IPS-15b (cell line): ENCODE data around the gene PXYLP1.

Experiments used
- H3K27me3 ChIP-seq: one replicate; pipeline ENCODE4 v1.6.1; 2013; ENCODE audit warnings: low read length; ENCODE audit not compliant: control insufficient read depth, insufficient read depth
- H3K36me3 ChIP-seq: one replicate; pipeline ENCODE4 v1.6.1; 2013; ENCODE audit warnings: low read length; ENCODE audit not compliant: control insufficient read depth, insufficient read depth
- H3K4me1 ChIP-seq: one replicate; pipeline ENCODE4 v1.6.1; 2013; ENCODE audit warnings: mild to moderate bottlenecking, low read length; ENCODE audit not compliant: control insufficient read depth, insufficient read depth
- H3K4me3 ChIP-seq: one replicate; pipeline ENCODE4 v1.5.1; 2013; ENCODE audit warnings: low read depth, low read length
- H3K9ac ChIP-seq: one replicate; pipeline ENCODE4 v1.6.1; 2013; ENCODE audit warnings: low read depth, mild to moderate bottlenecking, low read length
- H3K9me3 ChIP-seq: one replicate; pipeline ENCODE4 v1.6.1; 2013; ENCODE audit warnings: mild to moderate bottlenecking, low read length; ENCODE audit not compliant: control insufficient read depth, insufficient read depth

PXYLP1 gene

GRCh38 chr3:141255137-141255845, 23.7 kb downstream of the PXYLP1 start:
- Histone ChIP-seq H3K4me1 (peaks cover 4% of the 10 kb centered on the region), H3K9me3 (no peaks in the 10 kb centered on the region), H3K9ac (no peak overlapping the region), H3K36me3 (no peaks in the 10 kb centered on the region), H3K27me3 (no peaks in the 10 kb centered on the region), H3K4me3 (no peak overlapping the region)

GRCh38 chr3:141255846-141256261, 24.2 kb downstream of the PXYLP1 start:
- peaks cover 4% of the 10 kb centered on the region for H3K4me1 ChIP-seq
- H3K4me3 ChIP-seq = no peak overlapping the region
- H3K9ac ChIP-seq = no peak overlapping the region
- H3K36me3 ChIP-seq = no peaks in the 10 kb centered on the region
- H3K9me3 ChIP-seq = no peaks in the 10 kb centered on the region
- no peaks in the 10 kb centered on the region for H3K27me3 ChIP-seq

- Histone ChIP-seq H3K4me3 (no peak overlapping the region), H3K27me3 (no peaks in the 10 kb centered on the region), H3K36me3 (no peaks in the 10 kb centered on the region), H3K9ac (no peak overlapping the region), H3K4me1 (peaks cover 4% of the 10 kb centered on the region), H3K9me3 (no peaks in the 10 kb centered on the region)
Observed at GRCh38 chr3:141256820-141257219, 25.2 kb downstream of the PXYLP1 start.

GRCh38 chr3:141257961-141258360, 26.3 kb downstream of the PXYLP1 start:
- Histone ChIP-seq H3K9ac (no peak overlapping the region), H3K4me3 (no peak overlapping the region), H3K4me1 (peaks cover 4% of the 10 kb centered on the region), H3K27me3 (no peaks in the 10 kb centered on the region), H3K36me3 (no peaks in the 10 kb centered on the region), H3K9me3 (no peaks in the 10 kb centered on the region)

GRCh38 chr3:141258973-141259372, 27.3 kb downstream of the PXYLP1 start:
- Histone ChIP-seq H3K4me1 (peaks cover 4% of the 10 kb centered on the region), H3K4me3 (no peak overlapping the region), H3K27me3 (no peaks in the 10 kb centered on the region), H3K9ac (no peak overlapping the region), H3K9me3 (no peaks in the 10 kb centered on the region), H3K36me3 (no peaks in the 10 kb centered on the region)

GRCh38 chr3:141259821-141260629, 28.4 kb downstream of the PXYLP1 start:
- Histone ChIP-seq H3K36me3 (peaks cover 4% of the 10 kb centered on the region), H3K9me3 (no peaks in the 10 kb centered on the region), H3K27me3 (no peaks in the 10 kb centered on the region), H3K9ac (no peak overlapping the region), H3K4me1 (peaks cover 4% of the 10 kb centered on the region), H3K4me3 (no peak overlapping the region)

GRCh38 chr3:141260630-141260927, 29.0 kb downstream of the PXYLP1 start:
- H3K36me3 ChIP-seq = peaks cover 4% of the 10 kb centered on the region
- H3K27me3 ChIP-seq = no peaks in the 10 kb centered on the region
- peaks cover 4% of the 10 kb centered on the region for H3K4me1 ChIP-seq
- H3K9ac ChIP-seq = no peak overlapping the region
- no peak overlapping the region for H3K4me3 ChIP-seq
- H3K9me3 ChIP-seq = no peaks in the 10 kb centered on the region

GRCh38 chr3:141261472-141262307, 30.1 kb downstream of the PXYLP1 start:
- no peaks in the 10 kb centered on the region for H3K9me3 ChIP-seq
- peaks cover 4% of the 10 kb centered on the region for H3K36me3 ChIP-seq
- no peak overlapping the region for H3K4me3 ChIP-seq
- H3K4me1 ChIP-seq = no peaks in the 10 kb centered on the region
- no peak overlapping the region for H3K9ac ChIP-seq
- no peaks in the 10 kb centered on the region for H3K27me3 ChIP-seq

GRCh38 chr3:141262308-141262705, 30.7 kb downstream of the PXYLP1 start:
- Histone ChIP-seq H3K4me1 (no peaks in the 10 kb centered on the region), H3K36me3 (peaks cover 4% of the 10 kb centered on the region), H3K4me3 (no peak overlapping the region), H3K9me3 (no peaks in the 10 kb centered on the region), H3K27me3 (no peaks in the 10 kb centered on the region), H3K9ac (no peak overlapping the region)

GRCh38 chr3:141266186-141266585, 34.6 kb downstream of the PXYLP1 start:
- Histone ChIP-seq H3K4me3 (no peak overlapping the region), H3K36me3 (peaks cover 6% of the 10 kb centered on the region), H3K9me3 (no peaks in the 10 kb centered on the region), H3K4me1 (no peaks in the 10 kb centered on the region), H3K27me3 (no peaks in the 10 kb centered on the region), H3K9ac (no peak overlapping the region)

GRCh38 chr3:141266797-141267555, 35.4 kb downstream of the PXYLP1 start:
- Histone ChIP-seq H3K9me3 (no peaks in the 10 kb centered on the region), H3K36me3 (peaks cover 6% of the 10 kb centered on the region), H3K4me1 (no peaks in the 10 kb centered on the region), H3K27me3 (no peaks in the 10 kb centered on the region), H3K9ac (no peak overlapping the region), H3K4me3 (no peak overlapping the region)
